GM18909 (cell line): ENCODE data around the gene CATSPERD.
"Not testable (repeated sequence)": the region's sequence is repeated elsewhere in the genome, so short reads cannot be mapped to it uniquely, and the experiment has no call there.

Source experiments
- ATAC-seq: cut with Tn5 transposase; IDR thresholded peaks from one replicate; pipeline ENCODE4 v1.9.1; 2021; ENCODE audit warnings: mild to moderate bottlenecking; ENCODE audit not compliant: unreplicated experiment, poor library complexity

Gene CATSPERD

DNA sequence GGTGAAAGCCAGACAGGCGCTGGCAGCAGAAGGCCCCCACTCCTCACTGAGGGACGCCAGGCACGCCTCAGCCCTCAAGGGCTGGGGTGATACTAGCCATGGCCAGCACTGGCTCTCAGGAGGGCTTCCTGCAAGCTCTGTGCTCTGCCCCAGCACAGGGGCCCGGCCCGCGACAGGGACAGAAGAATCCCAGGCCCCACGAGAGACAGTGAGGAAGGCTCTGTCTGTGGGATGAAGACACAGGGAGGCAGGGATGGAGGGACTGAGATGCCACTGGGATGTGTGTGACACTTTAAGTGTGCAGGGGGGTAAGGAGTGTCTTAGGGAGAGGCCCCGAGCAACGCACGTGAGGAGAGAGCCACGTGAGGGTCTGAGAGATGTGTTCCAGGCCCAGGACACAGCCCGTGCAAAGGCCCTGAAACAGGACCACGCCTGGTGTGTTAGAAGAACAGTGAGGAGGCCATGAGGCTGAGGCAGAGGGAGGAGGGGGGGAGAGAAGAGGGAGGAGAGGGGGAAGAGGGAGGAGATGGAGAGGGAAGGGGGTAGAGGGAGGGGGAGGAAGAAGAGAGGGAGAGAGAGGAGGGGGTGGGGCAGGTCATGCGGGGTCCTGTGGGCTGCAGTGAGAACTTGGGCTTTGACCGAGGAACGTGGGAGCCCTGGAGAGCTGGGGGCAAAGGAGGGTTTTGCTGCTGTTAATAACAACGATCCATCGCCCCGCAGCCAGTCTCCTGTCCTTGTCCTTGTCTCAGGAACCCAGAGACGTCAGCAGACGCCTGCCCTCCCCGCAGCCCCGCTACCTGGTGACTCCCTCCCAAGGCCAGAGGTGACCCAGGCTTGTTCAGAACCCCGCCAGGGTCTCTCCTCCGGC, 23.2 kb upstream of the CATSPERD start:
- ATAC-seq, result no peak

DNA sequence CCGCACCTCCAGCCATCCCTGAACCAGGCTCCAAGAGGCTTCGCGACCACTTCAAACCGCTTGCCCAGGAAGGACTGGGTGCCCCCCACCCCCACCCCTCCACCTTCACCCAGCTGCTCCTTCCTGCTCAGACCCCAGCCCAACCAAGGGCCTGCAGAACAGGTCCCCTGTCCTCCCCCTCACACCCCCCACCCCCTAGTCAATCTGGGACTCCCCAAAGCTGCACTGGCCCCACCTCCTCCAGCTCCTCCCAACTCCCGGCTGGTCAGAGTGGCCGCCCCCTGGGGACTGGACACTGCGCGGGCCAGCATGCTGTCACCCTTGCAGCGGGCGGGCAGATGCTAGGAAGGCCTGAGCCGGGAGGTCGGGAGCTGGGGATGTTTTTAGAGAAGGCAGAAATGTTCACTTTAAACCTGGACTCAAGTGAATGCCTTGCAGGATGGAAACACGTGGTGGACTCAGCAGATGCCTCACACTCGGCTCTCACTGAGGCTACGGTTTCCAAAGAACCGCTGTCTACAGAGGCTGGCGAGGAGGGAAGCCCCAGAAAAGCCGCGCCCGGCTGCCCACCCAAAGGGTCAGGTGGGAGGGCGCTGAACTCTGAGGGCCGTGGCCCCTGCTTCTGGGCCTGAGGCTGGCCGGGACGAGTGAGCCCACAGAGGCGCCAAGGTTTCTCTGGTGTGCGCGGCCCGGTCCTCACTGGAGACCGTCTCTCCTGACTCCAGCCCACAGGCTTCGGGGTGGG, 22.4 kb upstream of the CATSPERD start:
- no peak for ATAC-seq

DNA sequence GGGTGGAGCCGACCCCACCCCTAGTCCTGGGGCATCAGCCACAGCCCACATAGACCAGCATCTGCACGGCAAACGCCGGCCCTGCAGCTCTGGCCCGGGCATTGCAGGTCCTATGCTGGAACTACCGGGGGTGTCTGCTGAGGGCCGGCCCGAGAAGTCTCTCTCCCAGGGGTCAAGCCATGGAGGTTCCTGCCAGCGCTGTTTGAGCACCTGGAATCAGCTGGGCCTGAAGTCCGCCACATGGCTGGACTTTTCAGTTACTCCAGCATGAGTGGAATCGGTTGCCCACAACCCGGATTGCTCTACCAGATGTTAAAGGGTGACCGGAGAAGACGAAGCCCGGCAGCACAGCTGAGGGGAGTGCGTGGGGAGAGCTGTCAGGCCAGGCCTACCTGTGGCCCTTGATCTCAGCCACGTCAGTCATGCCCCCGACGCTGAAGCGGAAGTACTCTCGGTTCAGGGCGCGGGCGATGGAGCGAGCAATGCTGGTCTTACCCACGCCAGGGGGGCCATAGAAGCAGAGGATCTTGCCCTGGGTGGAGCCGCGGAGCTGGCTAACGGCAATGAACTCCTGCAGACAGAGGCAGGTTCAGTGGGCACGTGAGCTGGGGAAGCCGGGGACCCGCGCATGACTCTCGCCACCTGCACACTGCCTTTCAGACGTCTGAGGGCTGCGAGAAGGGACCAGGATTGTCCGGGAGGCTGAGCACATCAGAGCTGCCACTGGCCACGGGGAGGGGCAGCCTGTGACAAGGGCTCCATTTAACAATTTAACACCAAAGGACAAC, 21.6 kb upstream of the CATSPERD start:
- ATAC-seq, result no peak

DNA sequence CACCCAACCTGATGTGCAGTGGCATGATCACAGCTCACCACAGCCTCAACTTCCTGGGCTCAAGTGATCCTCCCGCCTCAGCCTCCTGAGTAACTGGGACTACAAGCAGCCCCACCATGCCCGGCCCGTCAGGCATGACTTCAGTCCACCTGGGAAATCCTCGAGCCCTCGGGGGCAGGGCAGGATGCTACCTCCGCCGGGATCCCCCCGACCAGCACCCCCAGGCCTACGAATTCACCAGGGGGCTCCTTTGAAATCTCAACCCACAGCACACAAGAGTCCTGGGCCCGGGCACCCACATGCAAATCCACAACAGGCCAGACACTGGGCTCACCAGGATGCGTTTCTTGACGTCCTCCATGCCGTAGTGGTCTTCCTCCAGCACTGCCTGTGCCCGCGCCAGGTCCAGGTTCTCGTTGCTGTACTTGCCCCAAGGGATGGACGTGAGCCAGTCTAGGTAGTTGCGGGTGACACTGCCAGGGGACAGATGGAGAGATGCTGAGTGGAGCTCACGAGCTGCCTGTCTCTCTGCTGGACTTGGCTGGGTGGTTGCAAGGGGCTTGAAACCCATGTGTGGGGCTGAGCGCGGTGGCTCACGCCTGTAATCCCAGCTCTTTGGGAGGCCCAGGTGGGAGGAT, 19.9 kb upstream of the CATSPERD start:
- ATAC-seq, result no peak

DNA sequence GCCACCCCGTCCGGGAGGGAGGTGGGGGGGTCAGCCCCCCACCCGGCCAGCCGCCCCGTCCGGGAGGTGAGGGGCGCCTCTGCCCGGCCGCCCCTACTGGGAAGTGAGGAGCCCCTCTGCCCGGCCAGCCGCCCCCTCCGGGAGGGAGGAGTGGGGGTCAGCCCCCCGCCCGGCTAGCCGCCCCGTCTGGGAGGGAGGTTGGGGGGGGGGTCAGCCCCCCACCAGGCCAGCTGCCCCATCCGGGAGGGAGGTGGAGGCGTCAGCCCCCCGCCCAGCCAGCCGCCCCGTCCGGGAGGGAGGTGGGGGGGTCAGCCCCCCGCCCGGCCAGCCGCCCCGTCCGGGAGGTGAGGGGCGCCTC, 18.4 kb upstream of the CATSPERD start:
- ATAC-seq, result not testable (repeated sequence)

DNA sequence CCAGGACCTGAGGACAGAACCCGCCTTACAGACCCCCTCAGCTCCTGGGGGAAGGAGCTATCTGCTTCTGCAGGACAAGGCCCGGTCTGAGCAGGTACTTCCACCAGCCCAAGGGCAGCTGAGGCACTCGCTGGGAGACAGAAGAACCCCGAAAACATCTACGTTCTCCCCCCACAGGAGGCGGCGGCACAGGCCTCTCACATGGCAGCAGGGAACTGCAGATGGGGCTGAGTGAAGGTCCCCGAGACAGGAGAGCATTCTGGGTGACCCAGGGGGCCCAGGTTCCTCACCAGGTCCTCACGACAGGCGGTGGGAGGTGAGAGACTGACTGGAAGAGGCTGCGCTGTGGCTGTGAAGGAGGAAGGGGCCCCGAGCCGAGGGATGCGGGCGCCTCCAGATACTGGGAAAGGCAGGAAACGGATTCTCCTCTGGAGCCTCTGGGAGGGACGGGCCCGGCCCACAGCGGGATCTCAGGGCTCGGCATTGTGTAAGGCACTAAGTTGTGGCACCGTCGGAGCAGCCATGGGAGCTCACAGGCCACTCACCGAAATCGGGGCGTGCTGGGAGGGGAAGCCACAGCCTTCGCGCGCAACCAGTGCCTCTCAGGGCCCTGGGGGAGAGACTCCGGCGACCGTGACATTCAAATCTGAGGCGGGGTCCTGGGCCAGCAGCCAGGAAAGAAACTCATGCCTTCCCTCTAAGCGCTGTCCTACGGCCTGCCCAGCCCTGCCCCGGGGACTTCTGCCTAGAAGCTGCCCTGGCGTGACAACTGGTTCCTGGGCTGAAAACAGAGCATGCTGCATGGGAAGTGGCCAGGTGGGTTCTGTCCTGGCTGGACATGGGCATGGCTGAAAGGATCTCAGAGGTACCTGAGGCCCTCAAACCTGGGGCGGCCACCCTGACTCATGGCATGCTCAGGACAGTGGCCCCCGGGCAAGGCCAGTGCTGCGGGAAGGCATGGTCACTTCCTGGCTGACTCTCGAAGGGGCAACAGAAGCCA, 16.3 kb upstream of the CATSPERD start:
- no peak for ATAC-seq

DNA sequence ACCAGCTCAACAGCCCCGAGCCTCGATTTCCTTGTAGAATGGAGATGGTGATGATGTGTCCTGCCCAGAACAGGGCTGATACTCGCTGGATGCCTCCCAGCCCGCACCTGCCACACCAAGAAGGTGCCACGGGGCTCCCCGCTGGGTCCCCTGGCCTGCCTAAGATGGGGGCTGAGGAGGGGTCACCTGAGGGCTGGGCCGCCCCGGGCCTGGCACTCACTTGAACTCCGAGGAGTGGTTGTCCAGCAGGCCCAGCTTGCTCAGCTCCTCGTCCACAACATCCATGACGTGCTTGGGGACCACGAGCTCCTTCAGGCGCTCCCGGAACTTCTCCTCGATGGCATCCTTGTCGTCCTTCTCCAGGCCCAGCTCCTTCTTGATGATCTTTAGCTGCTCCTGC, 14.9 kb upstream of the CATSPERD start:
- no peak for ATAC-seq

DNA sequence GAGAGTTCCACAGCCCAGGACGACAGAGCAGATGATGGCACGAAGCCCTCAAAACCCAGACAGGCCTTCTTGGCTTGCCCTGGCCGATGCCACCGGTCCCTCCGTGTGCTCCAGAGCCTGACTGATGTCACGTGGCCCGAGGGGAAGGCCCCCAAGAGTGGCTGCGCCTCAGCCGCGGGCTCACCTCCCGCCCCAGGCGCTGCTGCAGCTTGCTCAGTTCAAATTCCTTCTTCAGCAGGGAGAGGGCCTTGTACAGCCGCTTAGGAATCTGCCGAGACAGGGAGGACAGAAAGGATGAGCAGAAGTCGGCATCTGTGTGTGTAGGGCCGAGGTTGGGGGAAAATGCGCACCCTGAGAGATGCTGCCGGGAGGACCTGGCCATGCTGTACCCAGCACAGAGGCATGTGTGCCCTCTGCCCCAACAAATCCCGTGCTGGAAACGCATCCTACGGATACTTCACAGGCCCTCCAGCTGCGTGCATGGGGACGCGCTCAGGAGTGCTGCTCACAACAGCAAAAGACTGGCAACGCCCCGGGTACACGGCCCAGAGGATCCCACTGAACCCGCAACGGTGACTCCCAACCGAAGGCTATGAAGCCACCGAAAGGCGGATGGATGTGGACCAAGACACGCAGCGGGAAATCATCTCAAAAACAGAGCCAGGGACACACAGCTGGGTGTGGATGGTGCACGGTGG, 13.4 kb upstream of the CATSPERD start:
- no peak for ATAC-seq

DNA sequence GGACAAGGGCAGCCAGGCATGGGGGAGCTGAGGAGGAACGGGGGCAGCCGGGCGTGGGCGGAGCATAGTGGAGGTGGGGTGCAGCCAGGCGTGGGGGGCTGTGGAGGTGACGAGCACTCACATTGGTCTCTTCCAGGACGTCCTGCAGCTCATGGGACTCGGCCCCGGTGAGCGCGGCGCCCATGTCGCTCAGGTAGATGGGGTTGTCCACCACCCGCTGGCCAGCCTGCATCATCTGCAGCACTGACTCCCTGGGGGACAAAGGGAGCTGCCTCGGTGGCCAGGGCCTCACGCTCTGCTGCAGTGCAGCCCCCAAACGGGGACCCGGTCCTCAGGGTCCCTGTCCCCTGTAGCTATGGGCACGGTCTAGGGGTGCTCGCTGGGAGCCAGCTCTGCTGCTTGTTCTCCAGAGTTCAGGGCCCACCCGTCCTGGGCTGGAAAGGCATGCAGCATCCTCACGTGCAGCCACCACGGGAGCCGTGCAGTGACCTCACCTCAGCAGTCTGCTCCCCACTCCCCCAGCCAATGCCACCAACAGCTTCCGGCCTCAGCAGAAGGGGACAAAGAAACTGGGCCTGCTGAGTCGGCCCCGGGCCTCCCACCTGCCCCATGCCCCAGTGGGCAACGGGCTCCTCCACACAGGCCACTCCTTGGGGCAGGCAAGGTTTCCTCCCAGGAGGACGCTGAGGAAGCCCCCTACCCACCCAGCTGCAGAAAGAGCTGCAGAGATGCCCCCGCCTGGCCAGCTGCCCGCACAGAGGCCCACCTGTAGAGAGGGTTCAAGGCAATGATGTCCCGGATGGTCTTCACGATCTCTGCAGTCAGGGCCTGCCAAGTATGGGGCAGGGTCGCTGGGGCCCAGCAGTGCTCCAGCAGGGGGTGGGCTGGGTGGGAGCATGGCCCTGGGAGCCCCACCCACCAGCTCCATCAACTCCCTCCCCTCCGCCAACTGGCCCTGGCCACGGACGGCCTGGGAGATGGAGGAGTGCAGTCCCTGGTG, 12.6 kb upstream of the CATSPERD start:
- no peak for ATAC-seq

DNA sequence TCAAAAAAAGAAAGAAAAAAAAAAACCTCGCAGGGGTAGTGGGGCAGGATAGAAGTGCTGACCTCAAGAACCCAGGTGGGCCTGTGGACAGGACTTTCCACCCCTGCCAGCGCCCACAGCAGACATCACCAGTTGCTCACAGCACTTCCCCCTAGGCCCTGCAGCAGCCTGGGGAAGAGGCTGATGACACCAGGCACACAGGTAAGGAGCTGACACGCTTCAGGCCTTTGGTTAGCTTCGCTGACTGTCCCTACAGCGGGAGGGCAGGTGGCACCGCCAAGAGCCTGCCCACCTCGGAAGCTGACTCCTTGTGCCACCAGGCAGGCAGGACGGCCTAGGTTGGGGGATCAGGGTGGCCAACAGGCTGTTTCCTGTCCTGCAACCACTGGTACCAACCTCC, 9.4 kb upstream of the CATSPERD start:
- no peak for ATAC-seq

DNA sequence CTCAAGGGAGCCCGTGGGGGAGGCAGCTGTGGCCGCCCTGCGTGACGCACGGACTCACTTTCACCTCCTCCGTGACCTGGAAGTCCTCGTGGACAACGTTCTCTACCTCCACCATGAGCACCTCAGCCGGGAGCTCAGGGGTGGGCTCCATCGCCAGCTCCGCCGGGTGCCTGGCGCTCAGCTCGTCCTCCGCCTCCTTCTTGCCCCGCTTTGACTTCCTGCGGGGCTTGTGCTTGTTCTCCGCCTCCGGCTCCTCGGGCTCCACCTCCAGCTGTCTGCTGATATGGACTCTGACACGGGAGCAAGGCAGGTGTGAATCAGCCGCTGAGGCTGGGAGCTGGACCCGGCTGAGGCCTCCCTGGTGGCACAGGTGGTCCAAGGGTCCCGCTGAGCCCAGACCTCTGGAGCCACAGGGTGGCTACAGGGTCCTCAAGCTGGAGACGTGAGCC, 8.7 kb upstream of the CATSPERD start:
- no peak for ATAC-seq

DNA sequence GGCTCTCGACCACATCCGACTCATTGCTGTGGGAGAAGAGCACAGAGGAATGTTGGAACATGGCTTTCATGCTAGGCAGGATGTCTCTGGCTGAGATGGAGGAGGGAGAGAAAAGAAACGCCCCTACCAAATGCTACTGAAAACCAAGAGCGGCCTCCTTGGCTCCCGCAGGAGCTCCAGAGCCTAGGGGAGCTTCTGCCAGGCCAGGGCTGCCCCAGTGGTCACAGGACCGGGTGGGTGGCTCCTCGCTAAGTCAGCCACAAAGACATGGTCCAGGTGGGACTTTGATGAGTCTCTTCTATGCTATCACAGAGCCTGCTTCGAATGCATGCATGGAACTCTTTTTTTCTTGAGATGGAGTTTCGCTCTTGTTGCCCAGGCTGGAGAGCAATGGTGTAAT, 7.2 kb upstream of the CATSPERD start:
- no peak for ATAC-seq

DNA sequence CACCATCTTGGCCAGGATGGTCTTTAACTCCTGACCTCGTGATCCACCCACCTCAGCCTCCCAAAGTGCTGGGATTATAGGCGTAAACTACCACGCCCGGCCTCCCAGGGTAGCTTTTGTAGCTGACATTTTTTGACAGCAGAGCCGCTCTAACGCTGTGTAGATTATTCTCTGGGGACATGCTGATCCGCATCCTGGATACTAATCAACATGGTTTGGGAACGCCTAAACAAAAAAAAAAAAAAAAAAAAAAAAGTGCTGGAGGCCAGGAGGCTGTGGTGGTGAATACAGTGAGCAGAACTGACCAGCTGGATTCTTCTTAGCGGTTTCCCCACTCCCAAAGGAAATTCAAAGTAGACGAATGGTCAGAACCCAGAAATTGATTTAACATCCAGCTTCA, 5.6 kb upstream of the CATSPERD start:
- ATAC-seq, result no peak

DNA sequence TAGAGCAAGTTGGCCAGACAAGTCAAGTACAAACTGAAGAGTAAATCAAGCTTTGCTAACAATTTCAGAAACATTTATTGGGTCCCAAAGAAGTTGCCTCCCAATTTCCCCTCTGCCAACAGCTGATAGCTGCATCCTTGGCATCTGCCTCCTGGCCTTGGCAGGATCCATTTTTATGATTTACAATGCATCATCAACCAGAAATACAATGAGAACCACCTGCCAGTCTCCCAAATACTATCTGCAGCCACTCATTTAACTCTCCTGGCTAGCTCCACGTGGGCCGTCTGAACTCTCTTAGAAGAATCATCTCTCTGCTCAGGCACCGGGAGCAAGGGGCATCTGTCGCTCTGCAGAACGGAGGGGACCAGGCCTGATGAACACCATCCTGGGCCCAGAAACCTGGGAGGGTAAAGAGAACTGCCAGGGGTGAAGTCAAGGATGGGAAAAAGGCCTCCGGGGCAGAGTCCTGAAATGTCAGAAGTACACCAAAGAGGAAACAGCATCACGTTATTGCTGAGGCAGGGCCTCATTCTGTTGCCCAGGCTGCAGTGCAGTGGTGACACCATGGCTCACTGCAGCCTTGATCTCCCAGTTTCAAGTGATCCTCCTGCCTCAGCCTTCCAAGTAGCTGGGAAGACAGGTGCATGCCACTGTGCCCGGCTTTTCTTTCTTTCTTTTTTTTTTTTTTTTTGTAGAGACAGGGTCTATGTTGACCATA, 3.1 kb upstream of the CATSPERD start:
- ATAC-seq, result no peak

DNA sequence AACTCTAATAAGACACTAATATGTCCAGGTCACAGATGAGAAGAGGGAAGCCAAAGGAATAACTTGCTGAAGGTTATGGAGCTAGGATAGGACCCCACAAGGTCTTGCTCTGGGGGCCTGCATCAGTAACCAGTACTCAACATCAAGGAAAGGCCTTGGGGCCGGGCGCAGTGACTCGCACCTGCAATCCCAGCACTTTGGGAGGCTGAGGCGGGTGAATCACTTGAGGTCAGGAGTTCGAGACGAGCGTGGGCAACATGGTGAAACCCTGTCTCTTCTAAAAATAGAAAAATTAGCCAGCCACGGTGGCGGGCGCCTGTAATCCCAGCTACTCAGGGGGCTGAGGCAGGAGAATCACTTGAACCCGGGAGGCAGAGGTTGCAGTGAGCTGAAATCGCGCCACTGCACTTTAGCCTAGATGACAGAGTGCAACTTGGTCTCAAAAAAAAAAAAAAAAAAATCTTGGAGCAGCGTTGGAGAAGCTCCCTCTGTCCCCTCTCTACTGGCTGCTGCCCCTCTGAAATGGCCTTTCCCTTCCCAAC, 2.3 kb upstream of the CATSPERD start:
- no peak for ATAC-seq

DNA sequence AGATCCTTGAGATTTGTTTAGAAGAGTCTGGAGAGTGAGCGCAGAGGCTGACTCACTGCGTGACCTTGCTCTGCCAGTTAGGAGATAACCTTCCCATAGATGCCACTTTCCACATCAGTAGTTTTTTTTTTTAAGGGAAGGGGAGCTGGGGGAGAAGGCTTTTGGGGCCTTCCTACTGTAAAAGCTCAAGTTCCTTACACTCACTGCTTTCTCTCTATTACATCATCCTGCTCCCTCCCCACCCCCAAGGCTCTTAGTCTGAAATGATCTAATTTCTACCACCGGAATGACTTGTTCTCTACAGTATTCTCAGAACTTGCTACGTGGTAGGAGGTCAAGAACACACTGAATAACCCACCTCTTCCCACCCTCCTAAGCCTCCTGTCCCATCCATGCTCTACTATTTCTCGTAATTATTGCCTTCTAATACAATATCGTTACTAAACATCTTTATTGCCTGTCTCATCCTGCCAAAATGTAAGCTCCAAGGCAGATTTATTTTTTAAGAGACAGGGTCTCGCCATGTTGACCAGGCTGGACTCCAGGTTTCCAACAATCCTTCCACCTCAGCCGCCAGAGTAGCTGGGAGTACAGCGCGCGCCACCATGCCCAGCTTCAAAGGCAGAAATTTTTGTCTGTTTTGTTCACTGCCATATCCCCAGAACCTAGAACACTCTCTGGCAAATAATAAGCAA, 1.7 kb upstream of the CATSPERD start:
- ATAC-seq, result no peak
